WTC11 (cell line): ENCODE results near the gene NEK6. TPM values are rescaled to one million over a fixed set of nuclear protein-coding genes. Genes with fewer than 3 reads are reported as not detected.

Experiments used
- ATAC-seq: fragments of 200-7000 bp; cut with Tn5 transposase; 2 replicates; pipeline ENCODE4 v1.10.0; 2021; ENCODE audit warnings: mild to moderate bottlenecking, moderate library complexity
- CTCF ChIA-PET: fragments of 300-600 bp; sonication (Branson Sonifier 250); formaldehyde crosslinking; loops from one replicate; lab custom pipeline; 2021; ENCODE audit warnings: antibody characterized with exemption; lab: Charles Lee
- POLR2A ChIA-PET: fragments of 350-600 bp; sonication (Branson Sonifier 250); formaldehyde crosslinking; loops from one replicate; lab custom pipeline; 2021; ENCODE audit warnings: antibody characterized with exemption; lab: Charles Lee
- DNase-seq: peaks from one replicate; pipeline ENCODE4 v3.0.0; 2021; ENCODE audit warnings: low spot score
- H3K27ac Mint-ChIP-seq: 2 replicates; pipeline ENCODE4 v1.8.0; 2021; ENCODE audit warnings: mixed read lengths
- H3K27me3 Mint-ChIP-seq: 2 replicates; pipeline ENCODE4 v1.8.0; 2021; ENCODE audit warnings: low read depth, mild to moderate bottlenecking, moderate library complexity, mixed read lengths
- H3K36me3 Mint-ChIP-seq: 2 replicates; pipeline ENCODE4 v1.8.0; 2021; ENCODE audit warnings: mixed read lengths
- H3K4me1 Mint-ChIP-seq: 2 replicates; pipeline ENCODE4 v1.8.0; 2022; ENCODE audit warnings: mixed read lengths
- H3K4me3 Mint-ChIP-seq: 2 replicates; pipeline ENCODE4 v1.8.0; 2021; ENCODE audit warnings: mild to moderate bottlenecking, moderate library complexity, mixed read lengths
- H3K9me3 Mint-ChIP-seq: 2 replicates; pipeline ENCODE4 v1.8.0; 2021; ENCODE audit warnings: mixed read lengths
- ATF2 ChIP-seq: sonication (generic); formaldehyde crosslinking; IDR thresholded peaks from 2 replicates; pipeline ENCODE4 v1.8.1; 2022; ENCODE audit warnings: low read depth, missing genetic modification reagents, borderline replicate concordance
- CREM ChIP-seq: sonication (generic); formaldehyde crosslinking; IDR thresholded peaks from 2 replicates; pipeline ENCODE4 v1.8.1; 2022; ENCODE audit warnings: mild to moderate bottlenecking, missing genetic modification reagents, moderate library complexity
- CTCF ChIP-seq: fragments of 200-600 bp; IDR thresholded peaks from 2 replicates; pipeline ENCODE4 v1.8.0; 2022; ENCODE audit warnings: antibody characterized with exemption
- E2F5 ChIP-seq: sonication (generic); formaldehyde crosslinking; IDR thresholded peaks from 2 replicates; pipeline ENCODE4 v1.8.1; 2022; ENCODE audit warnings: mild to moderate bottlenecking, moderate library complexity, missing genetic modification reagents
- EMX1 ChIP-seq: fragments of 250-450 bp; sonication (Bioruptor Pico); IDR thresholded peaks from 2 replicates; pipeline ENCODE4 v1.8.0; 2021; ENCODE audit warnings: mild to moderate bottlenecking
- GABPB1 ChIP-seq: sonication (generic); formaldehyde crosslinking; IDR thresholded peaks from 2 replicates; pipeline ENCODE4 v1.8.1; 2023; ENCODE audit warnings: mild to moderate bottlenecking, missing genetic modification reagents
- IRF2 ChIP-seq: sonication (generic); formaldehyde crosslinking; IDR thresholded peaks from 2 replicates; pipeline ENCODE4 v1.8.0; 2022; ENCODE audit warnings: low read depth, missing genetic modification reagents, borderline replicate concordance
- JUN ChIP-seq: sonication (generic); formaldehyde crosslinking; IDR thresholded peaks from 2 replicates; pipeline ENCODE4 v1.8.0; 2023; ENCODE audit warnings: mild to moderate bottlenecking, missing genetic modification reagents
- NFATC4 ChIP-seq: fragments of 250-450 bp; sonication (Bioruptor Pico); IDR thresholded peaks from 2 replicates; pipeline ENCODE4 v1.9.0; 2021; ENCODE audit warnings: mild to moderate bottlenecking
- NR2C2 ChIP-seq: sonication (generic); formaldehyde crosslinking; IDR thresholded peaks from 2 replicates; pipeline ENCODE4 v1.8.0; 2022; ENCODE audit warnings: mild to moderate bottlenecking, missing genetic modification reagents
- PRRX2 ChIP-seq: fragments of 250-450 bp; sonication (Bioruptor Pico); IDR thresholded peaks from 2 replicates; pipeline ENCODE4 v1.8.0; 2021; ENCODE audit warnings: mild to moderate bottlenecking
- TCF7 ChIP-seq: sonication (generic); formaldehyde crosslinking; IDR thresholded peaks from 2 replicates; pipeline ENCODE4 v1.8.0; 2022; ENCODE audit warnings: mild to moderate bottlenecking, low read depth, missing genetic modification reagents, moderate library complexity
- ZNF121 ChIP-seq: sonication (generic); formaldehyde crosslinking; IDR thresholded peaks from 2 replicates; pipeline ENCODE4 v1.8.0; 2023; ENCODE audit warnings: missing genetic modification reagents
- ZNF232 ChIP-seq: sonication (generic); formaldehyde crosslinking; IDR thresholded peaks from 2 replicates; pipeline ENCODE4 v1.8.0; 2022; ENCODE audit warnings: mild to moderate bottlenecking, missing genetic modification reagents
- ZNF317 ChIP-seq: sonication (generic); formaldehyde crosslinking; IDR thresholded peaks from 2 replicates; pipeline ENCODE4 v1.8.1; 2023; ENCODE audit warnings: low read depth, mild to moderate bottlenecking, moderate library complexity, missing genetic modification reagents, borderline replicate concordance
- ZNF425 ChIP-seq: fragments of 250-450 bp; sonication (Bioruptor Pico); conservative IDR thresholded peaks from 2 replicates; pipeline ENCODE4 v1.9.0; 2021; ENCODE audit warnings: mild to moderate bottlenecking
- total RNA-seq: library from RNA; stranded (reverse); gene quantifications from 3 replicates; pipeline ENCODE4 v1.2.3, GENCODE V29; 2021
- TF ChIP-seq, protein P1 (sequence below): sonication (generic); formaldehyde crosslinking; IDR thresholded peaks from 2 replicates; pipeline ENCODE4 v1.8.1; 2022; ENCODE audit warnings: low read depth, mild to moderate bottlenecking, moderate library complexity, missing genetic modification reagents, borderline replicate concordance

Gene NEK6
- total RNA-seq, 1 experiment from 2014 or later = 23.0 TPM

DNA sequence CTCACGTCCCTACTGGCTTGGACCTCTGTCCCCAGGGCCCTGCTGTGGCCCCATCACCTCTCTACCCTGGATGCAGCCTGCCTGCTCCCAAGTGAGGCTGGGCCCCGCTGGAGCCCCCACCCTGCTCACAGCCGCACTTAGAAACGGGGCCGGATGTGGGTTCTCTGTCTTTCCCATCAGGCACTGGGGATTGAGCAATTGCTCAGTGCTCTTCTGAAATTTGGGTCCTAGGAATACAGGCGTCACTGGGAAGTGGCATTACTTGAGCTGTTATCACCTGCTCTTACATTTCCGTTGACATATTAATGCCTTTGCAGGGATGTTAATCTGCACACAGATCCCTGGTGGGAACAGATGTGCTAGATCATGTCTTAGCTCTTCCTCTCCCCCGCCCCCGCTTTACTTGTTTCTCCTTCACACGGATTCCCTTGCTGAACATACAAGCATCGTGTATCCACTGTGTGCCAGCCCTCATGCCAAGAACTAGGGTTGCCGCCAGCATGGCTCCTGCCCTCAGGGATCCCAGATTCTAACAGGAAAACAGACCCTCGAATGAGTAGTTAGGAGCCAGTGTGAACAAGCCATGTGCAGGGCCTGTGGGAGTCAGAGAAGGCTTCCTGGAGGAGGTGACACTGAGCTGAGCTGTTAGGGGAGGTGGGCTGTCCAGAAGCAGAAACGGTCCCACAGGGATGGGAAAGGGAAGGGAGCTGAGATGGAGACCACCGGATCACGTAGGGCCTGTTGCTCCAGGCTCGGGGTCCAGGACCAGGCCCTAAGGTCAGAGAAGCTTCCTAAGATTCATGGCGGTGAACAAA, 65.1 kb downstream of the NEK6 start:
- no peaks in the 10 kb centered on the region for H3K36me3 Mint-ChIP-seq
- CTCF ChIA-PET = no interaction called here
- TF ChIP-seq E2F5 (CRISPR knock-in tag) (no peak), ZNF317 (CRISPR knock-in tag) (no peak), ATF2 (CRISPR knock-in tag) (no peak), ZNF425 (no peak), ZNF232 (no peak), EMX1 (CRISPR knock-in tag) (no peak), TCF7 (CRISPR knock-in tag) (no peak), GABPB1 (no peak), NR2C2 (no peak), IRF2 (no peak), ZNF121 (CRISPR knock-in tag) (no peak), CTCF (no peak), CREM (CRISPR knock-in tag) (no peak)
- TF ChIP-seq, protein P1, sequence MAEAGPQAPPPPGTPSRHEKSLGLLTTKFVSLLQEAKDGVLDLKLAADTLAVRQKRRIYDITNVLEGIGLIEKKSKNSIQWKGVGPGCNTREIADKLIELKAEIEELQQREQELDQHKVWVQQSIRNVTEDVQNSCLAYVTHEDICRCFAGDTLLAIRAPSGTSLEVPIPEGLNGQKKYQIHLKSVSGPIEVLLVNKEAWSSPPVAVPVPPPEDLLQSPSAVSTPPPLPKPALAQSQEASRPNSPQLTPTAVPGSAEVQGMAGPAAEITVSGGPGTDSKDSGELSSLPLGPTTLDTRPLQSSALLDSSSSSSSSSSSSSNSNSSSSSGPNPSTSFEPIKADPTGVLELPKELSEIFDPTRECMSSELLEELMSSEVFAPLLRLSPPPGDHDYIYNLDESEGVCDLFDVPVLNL (CRISPR knock-in tag) = no peak
- TF ChIP-seq, all 79 proteins: peak for 0
- H3K4me1 Mint-ChIP-seq = 0 out of 2 replicates have a peak, but pooled peaks cover 3% of the 10 kb centered on the region
- H3K27ac Mint-ChIP-seq = peak overlapping the region; percentile 22; the same call in 1 of the 2 replicates
- DNase-seq (no peak), ATAC-seq (no peak)
- no peak overlapping the region for H3K4me3 Mint-ChIP-seq
- H3K9me3 Mint-ChIP-seq = no peaks in the 10 kb centered on the region
- POLR2A ChIA-PET = no interaction called here
- H3K27me3 Mint-ChIP-seq = no peaks in the 10 kb centered on the region

DNA sequence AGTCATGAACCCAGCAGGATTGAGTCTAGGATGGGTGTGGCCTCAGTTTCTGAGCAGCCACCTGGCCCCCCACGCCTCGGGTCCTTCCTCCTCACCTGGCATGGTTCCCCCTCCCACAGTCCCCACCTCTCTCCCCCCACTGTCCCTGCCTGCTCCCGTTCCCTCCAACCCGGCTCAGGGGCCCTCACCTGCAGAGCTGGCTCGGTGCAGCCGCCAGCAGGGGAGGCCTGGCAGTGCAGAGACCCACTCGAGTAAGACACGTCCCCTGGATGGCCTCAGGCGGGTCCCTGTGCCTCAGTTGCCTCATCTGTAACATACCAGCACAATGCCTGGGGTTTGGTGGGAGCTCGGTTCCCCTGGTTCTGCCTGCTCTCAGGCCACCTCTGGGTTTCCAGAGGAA, 66.2 kb downstream of the NEK6 start:
- no peaks in the 10 kb centered on the region for H3K9me3 Mint-ChIP-seq
- H3K27ac Mint-ChIP-seq = no peak overlapping the region
- DNase-seq = no peak
- H3K4me3 Mint-ChIP-seq = no peak overlapping the region
- 0 out of 2 replicates have a peak, but pooled peaks cover 3% of the 10 kb centered on the region for H3K4me1 Mint-ChIP-seq
- no peaks in the 10 kb centered on the region for H3K27me3 Mint-ChIP-seq
- no peaks in the 10 kb centered on the region for H3K36me3 Mint-ChIP-seq
- ChIA-PET POLR2A (interaction anchor here (0.5 kb wide), 1 partner anchor 288 kb away, joined by 5 read pairs; no protein-coding TSS in a partner anchor), CTCF (interaction anchor here (1.9 to 2.6 kb wide), 4 partner anchors 16 to 283 kb away, joined by 8 to 46 read pairs (median 13); no protein-coding TSS in a partner anchor)
- TF ChIP-seq JUN (no peak), PRRX2 (CRISPR knock-in tag) (no peak), NFATC4 (CRISPR knock-in tag) (no peak)
- no peak for ATAC-seq
